Calu3 (cell line): Measurements from ENCODE around the gene EPG5. TPM values are rescaled to one million over a fixed set of nuclear protein-coding genes. Genes with fewer than 3 reads are reported as not detected.

Experiments
- BruUV-seq: library from RNA; stranded (reverse); fragments of 400-500 nt; replicated peaks from 2 replicates; lab custom pipeline; 2021; lab: Mats Ljungman, UMichigan
- CTCF ChIA-PET: fragments of 300-600 bp; sonication (Branson Sonifier 250); formaldehyde crosslinking; loops from one replicate; lab custom pipeline; 2022; ENCODE audit warnings: antibody characterized with exemption; lab: Charles Lee
- DNase-seq: peaks from one replicate; pipeline ENCODE4 v3.0.0; 2022
- H3K27ac Mint-ChIP-seq: one replicate; pipeline ENCODE4 v1.8.0; 2022; ENCODE audit warnings: mixed read lengths; ENCODE audit not compliant: unreplicated experiment
- H3K27me3 Mint-ChIP-seq: one replicate; pipeline ENCODE4 v1.8.0; 2022; ENCODE audit warnings: mixed read lengths; ENCODE audit not compliant: unreplicated experiment
- H3K36me3 Mint-ChIP-seq: one replicate; pipeline ENCODE4 v1.8.0; 2022; ENCODE audit warnings: mild to moderate bottlenecking, moderate library complexity, mixed read lengths; ENCODE audit not compliant: insufficient read depth, unreplicated experiment
- H3K4me1 Mint-ChIP-seq: one replicate; pipeline ENCODE4 v1.8.0; 2022; ENCODE audit warnings: mild to moderate bottlenecking, low read depth, mixed read lengths; ENCODE audit not compliant: unreplicated experiment
- H3K4me3 Mint-ChIP-seq: one replicate; pipeline ENCODE4 v1.8.0; 2022; ENCODE audit warnings: mild to moderate bottlenecking, low read depth, moderate library complexity, mixed read lengths; ENCODE audit not compliant: unreplicated experiment
- H3K9me3 Mint-ChIP-seq: one replicate; pipeline ENCODE4 v1.8.0; 2022; ENCODE audit warnings: low read depth, mixed read lengths; ENCODE audit not compliant: unreplicated experiment
- intact Hi-C: fragments of 100-400 bp; cut with micrococcal nuclease; formaldehyde crosslinking; loops from one replicate; pipeline ENCODE4 v1.10.0; 2022; ENCODE audit not compliant: unreplicated experiment
- total RNA-seq: library from RNA; stranded (reverse); gene quantifications from 2 replicates; pipeline ENCODE4 v1.2.3, GENCODE V29; 2022
- TF ChIP-seq, protein P1 (sequence below): fragments of 200-600 bp; IDR thresholded peaks from one replicate; pipeline ENCODE4 v1.8.0; 2022; ENCODE audit warnings: antibody characterized with exemption; ENCODE audit not compliant: unreplicated experiment

EPG5 gene
- total RNA-seq, 1 experiment from 2014 or later: 25.6 TPM

DNA sequence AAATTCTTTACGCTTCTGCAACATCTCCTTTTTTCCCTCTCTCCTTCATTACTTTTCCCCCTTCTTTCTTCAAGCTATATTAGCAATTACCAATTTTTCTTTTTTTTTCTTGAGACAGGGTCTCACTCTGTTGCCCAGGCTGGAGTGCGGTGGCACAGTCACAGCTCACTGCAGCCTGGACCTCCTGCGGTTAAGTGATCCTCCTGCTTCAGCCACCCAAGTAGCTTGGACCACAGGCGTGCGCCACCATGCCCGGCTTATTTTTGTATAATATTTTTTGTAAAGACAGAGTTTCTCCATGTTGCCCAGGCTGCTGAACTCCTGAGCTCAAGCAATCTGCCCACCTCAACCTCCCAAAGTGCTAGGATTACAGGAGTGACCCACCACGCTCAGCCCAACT lies 70.7 kb downstream of the EPG5 start:
- no peak overlapping the region for H3K27ac Mint-ChIP-seq
- H3K27me3 Mint-ChIP-seq: no peaks in the 10 kb centered on the region
- DNase-seq: no peak
- no TSS peak for BruUV-seq
- TF ChIP-seq, protein P1, sequence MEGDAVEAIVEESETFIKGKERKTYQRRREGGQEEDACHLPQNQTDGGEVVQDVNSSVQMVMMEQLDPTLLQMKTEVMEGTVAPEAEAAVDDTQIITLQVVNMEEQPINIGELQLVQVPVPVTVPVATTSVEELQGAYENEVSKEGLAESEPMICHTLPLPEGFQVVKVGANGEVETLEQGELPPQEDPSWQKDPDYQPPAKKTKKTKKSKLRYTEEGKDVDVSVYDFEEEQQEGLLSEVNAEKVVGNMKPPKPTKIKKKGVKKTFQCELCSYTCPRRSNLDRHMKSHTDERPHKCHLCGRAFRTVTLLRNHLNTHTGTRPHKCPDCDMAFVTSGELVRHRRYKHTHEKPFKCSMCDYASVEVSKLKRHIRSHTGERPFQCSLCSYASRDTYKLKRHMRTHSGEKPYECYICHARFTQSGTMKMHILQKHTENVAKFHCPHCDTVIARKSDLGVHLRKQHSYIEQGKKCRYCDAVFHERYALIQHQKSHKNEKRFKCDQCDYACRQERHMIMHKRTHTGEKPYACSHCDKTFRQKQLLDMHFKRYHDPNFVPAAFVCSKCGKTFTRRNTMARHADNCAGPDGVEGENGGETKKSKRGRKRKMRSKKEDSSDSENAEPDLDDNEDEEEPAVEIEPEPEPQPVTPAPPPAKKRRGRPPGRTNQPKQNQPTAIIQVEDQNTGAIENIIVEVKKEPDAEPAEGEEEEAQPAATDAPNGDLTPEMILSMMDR: no peak
- no peaks in the 10 kb centered on the region for H3K36me3 Mint-ChIP-seq
- intact Hi-C loops: no loop called here
- H3K4me3 Mint-ChIP-seq: no peak overlapping the region
- no peaks in the 10 kb centered on the region for H3K4me1 Mint-ChIP-seq
- CTCF ChIA-PET: interaction anchor here (0.6 kb wide), 1 partner anchor 32 kb away, joined by 6 read pairs; no protein-coding TSS in a partner anchor
- H3K9me3 Mint-ChIP-seq: no peaks in the 10 kb centered on the region

DNA sequence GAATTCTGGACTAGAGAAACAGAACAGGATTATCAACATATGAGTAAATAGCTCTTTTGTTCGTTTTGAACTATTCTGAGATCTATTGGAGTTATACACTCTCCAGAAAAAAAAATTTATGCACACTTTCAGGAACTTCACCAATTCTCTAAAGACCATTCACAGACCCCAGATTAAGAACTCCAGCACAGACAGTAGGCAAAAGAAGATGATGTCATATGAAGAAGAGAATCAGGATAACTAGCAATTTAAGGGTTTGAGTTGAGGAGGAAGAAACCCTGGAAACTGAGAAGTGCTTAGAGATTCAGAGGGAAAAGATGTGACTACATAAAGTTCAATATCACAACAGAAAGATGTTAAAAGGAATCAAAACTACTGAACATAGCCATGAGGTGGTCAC lies 71.8 kb downstream of the EPG5 start:
- no peak overlapping the region for H3K4me3 Mint-ChIP-seq
- DNase-seq: no peak
- H3K27ac Mint-ChIP-seq: no peak overlapping the region
- no TSS peak for BruUV-seq
- intact Hi-C loops: no loop called here
- CTCF ChIA-PET: no interaction called here
- H3K4me1 Mint-ChIP-seq: no peaks in the 10 kb centered on the region
- peaks cover 4% of the 10 kb centered on the region for H3K36me3 Mint-ChIP-seq
- H3K9me3 Mint-ChIP-seq: no peaks in the 10 kb centered on the region
- TF ChIP-seq, protein P1: no peak
- no peaks in the 10 kb centered on the region for H3K27me3 Mint-ChIP-seq

DNA sequence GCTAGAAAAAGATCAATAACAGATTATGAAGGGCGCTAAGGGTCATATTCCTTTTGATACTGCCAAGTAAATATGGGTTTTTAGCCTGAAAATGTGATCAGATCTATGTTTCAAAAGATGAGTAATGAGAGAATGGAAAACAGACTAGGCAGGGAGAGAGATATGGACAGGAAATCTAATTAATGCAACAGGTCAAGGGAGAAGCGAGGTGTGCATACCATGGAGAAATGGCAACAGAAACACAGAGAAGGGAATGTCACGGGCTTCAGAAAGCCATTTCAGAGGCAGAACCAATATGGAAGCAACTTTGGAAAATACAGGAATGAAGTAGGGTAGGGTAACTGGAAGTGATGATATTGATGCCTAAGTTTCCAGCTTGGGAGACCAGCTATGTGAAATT lies 72.3 kb downstream of the EPG5 start:
- Mint-ChIP-seq H3K4me3 (no peak overlapping the region), H3K4me1 (no peaks in the 10 kb centered on the region), H3K9me3 (no peaks in the 10 kb centered on the region), H3K36me3 (peaks cover 4% of the 10 kb centered on the region), H3K27me3 (no peaks in the 10 kb centered on the region), H3K27ac (no peak overlapping the region)
- TF ChIP-seq, protein P1: no peak
- no TSS peak for BruUV-seq
- CTCF ChIA-PET: no interaction called here
- no peak for DNase-seq
- intact Hi-C loops: no loop called here

DNA sequence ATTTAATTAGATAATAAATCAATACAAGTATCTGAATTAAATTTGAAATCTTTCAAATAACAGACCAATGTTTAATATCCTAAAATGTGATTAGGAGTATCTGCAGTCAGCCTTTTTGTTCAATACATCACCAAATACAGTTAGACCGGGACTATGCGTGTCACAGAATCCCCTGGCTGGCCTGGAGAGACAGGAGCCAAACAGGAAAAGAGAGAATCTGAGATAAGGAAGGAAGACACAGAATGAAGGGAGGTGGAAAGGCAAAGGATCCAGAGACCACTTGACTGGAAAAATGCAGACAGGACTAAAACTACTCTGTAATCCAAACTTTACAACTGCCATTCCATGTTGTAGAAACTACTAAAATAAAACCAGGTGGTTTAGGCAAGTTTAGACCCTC lies 75.3 kb downstream of the EPG5 start:
- TF ChIP-seq, protein P1: no peak
- H3K4me1 Mint-ChIP-seq: no peaks in the 10 kb centered on the region
- no peak overlapping the region for H3K27ac Mint-ChIP-seq
- no peak overlapping the region for H3K4me3 Mint-ChIP-seq
- CTCF ChIA-PET: interaction anchor here (0.7 kb wide), 3 partner anchors 8 to 798 kb away, joined by 3 to 7 read pairs (median 7); no protein-coding TSS in a partner anchor
- H3K36me3 Mint-ChIP-seq: peaks cover 4% of the 10 kb centered on the region
- no peaks in the 10 kb centered on the region for H3K9me3 Mint-ChIP-seq
- no peak for DNase-seq
- intact Hi-C loops: no loop called here
- no TSS peak for BruUV-seq
- H3K27me3 Mint-ChIP-seq: no peaks in the 10 kb centered on the region
